ENCODE results near the gene DIP2B.

- TF ChIP-seq CTCF (IDR thresholded peaks at IDR 0.05), result no peak
- no peak for TF ChIP-seq POLR2A (IDR thresholded peaks at IDR 0.05)
- no peak for TF ChIP-seq POLR2AphosphoS5 (IDR thresholded peaks at IDR 0.05)
Observed at GRCh38 chr12:50477241-50477832, 27.4 kb upstream of the DIP2B start.
